Inflammatory macrophage treated with lipopolysaccharide for 4 hours (primary cell): ENCODE data around the gene GPR160.

Source experiments
- DNase-seq: peaks from one replicate; pipeline ENCODE4 v3.0.0-alpha.2; 2020

GPR160 gene

DNA sequence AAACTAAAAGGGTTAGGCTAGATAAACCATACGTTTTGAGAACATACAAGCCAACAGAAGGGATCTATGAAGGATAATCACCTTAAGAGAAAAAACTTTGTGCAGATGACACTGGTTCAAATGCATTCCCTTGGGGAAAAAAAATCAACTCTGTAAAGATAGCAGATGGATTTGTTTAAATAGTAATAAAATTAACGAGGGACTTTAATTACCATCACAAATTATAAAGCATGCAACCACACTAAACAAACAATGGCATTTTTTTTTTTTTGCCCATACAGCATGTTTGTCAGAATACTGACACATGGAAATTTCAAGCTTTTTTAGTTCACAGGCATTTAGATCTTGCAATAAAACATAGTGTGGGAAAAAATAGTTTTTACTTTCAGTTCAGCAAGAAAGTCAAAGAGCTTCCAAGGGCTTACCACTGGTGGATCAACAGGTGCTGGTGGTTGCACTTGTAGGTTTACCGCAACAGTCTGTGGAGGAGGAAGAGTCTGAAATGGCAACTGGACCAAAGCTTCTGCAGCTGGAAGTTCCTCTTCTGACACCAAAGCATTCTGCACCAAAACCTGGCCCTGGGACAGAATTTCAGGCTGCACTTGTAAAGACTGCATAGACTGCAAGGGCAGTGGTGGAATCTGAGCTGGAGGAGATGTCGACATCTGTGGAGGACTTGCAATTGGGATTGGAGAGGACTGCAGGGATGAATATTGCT, 90.6 kb downstream of the GPR160 start:
- peak; percentile 18 for DNase-seq

DNA sequence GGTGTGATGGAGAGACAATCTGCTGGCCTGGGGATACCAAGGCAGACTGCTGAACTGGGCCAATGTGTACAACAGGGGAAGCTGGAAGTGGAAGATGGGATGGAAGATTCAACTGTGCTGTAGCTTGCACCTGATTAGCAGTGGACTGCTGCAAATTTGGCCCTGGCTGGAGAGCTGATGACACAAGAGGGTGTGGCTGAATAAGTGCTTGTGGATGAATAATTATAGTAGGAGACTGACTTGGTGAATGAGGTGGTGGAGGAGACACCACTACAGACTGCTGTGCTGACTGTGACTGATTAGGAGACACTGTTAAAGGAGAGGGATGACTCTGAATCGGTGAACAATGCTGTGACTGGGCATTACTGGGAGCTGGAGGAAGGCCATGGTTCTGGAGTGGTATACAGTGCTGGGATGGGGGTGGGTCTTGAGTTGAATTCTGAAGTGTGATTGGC, 91.2 kb downstream of the GPR160 start:
- DNase-seq = peak; percentile 29

DNA sequence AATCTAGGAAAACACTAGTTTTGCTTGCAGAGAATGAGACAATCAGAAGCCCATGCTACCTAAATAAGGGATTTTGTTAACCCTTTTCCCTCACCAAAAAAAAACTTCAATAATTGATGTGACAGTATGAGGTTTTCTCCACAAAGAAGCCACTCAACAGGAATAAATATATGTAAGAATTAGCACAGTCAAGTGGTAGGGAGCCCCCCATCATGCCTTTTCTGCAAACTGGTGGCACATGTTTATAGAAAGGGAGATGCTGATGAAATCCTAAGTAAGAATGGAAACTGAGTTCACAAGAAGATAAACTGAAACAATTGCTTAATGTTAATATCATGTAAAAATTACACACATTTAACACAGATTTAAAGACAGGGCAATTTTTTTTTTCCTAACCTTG, 92.7 kb downstream of the GPR160 start:
- no peak for DNase-seq

DNA sequence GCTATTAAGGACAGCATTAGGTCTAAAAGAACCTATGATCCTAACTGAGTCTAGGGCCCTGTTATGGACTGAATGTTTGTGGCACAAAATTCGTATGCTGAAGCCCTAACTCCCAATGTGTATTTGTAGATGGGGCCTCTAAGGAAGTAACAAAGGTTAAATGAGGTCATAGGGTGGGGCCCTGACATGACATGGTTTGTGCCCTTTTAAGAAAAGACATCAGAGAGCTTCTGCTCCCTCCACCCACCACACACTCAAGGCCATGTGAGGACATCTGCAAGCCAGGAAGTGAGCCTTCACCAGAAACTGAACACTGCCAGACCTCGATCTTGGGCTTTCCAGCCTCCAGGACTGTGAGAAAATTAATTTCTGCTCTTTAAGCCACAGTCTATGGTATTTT, 94.5 kb downstream of the GPR160 start:
- peak; percentile 72 for DNase-seq
